Tibial artery (tissue), 4 donors: ENCODE results near the gene TOMM6.

Source experiments
- DNase-seq, 2 donors: peaks; one replicate each; pipeline ENCODE4 v3.0.0-alpha.2; 2019
- H3K27ac ChIP-seq, 2 donors: fragments of 200-600 bp; sonication (generic) in 1 of 2; 1 replicate in 1 of 2; 2 replicates in 1 of 2; pipeline ENCODE4 v1.5.1; 2018 to 2019; ENCODE audit warnings: mild to moderate bottlenecking in 1 of 2
- H3K27me3 ChIP-seq, 2 donors: fragments of 200-600 bp; sonication (generic) in 1 of 2; one replicate each; pipeline versions ENCODE4 v1.5.1 to v1.6.0; 2016 to 2019
- H3K36me3 ChIP-seq, 3 donors: fragments of 200-600 bp; sonication (generic) in 2 of 3; one replicate each; pipeline ENCODE4 v1.5.1; 2016 to 2019; ENCODE audit warnings: mild to moderate bottlenecking in 2 of 3
- H3K4me1 ChIP-seq, 4 donors: fragments of 200-600 bp; sonication (generic) in 2 of 4; 1 replicate in 3 of 4; 2 replicates in 1 of 4; pipeline ENCODE4 v1.5.1; 2016 to 2019
- H3K4me3 ChIP-seq, 2 donors: fragments of 200-600 bp; sonication (generic) in 1 of 2; 1 replicate in 1 of 2; 2 replicates in 1 of 2; pipeline ENCODE4 v1.5.1; 2018 to 2019; ENCODE audit warnings: mild to moderate bottlenecking in 2 of 2
- H3K9me3 ChIP-seq, 3 donors: fragments of 200-600 bp; sonication (generic) in 1 of 3; one replicate each; pipeline ENCODE4 v1.5.1; 2016 to 2019
- CTCF ChIP-seq, 2 experiments: fragments of 200-600 bp in 1 of 2; fragments of 450-650 bp in 1 of 2; IDR thresholded peaks; one replicate each; pipeline ENCODE4 v1.5.1; 2017 to 2019; ENCODE audit warnings: antibody characterized with exemption in 2 of 2, mild to moderate bottlenecking in 1 of 2, moderate library complexity in 1 of 2
- intact Hi-C: fragments of 100-400 bp; cut with DNase I; formaldehyde crosslinking; loops from one replicate; pipeline ENCODE4 v1.15.0; 2023; ENCODE audit warnings: low total_unique reads

TOMM6 gene

GRCh38 chr6:41748542-41748941 is 39.0 kb upstream of the TOMM6 start:
- intact Hi-C loops, result no loop called here
- H3K9me3 ChIP-seq, result no peaks in the 10 kb centered on the region
- no peak overlapping the region for H3K27ac ChIP-seq
- H3K4me1 ChIP-seq, result no peaks in the 10 kb centered on the region
- no peak for TF ChIP-seq CTCF (IDR thresholded peaks at IDR 0.05)
- DNase-seq, result no peak
- no peaks in the 10 kb centered on the region for H3K27me3 ChIP-seq
- no peak overlapping the region for H3K4me3 ChIP-seq
- H3K36me3 ChIP-seq, result no peaks in the 10 kb centered on the region

GRCh38 chr6:41750374-41750773 is 37.1 kb upstream of the TOMM6 start:
- no peaks in the 10 kb centered on the region for H3K36me3 ChIP-seq
- no peak overlapping the region for H3K4me3 ChIP-seq
- intact Hi-C loops, result no loop called here
- no peaks in the 10 kb centered on the region for H3K27me3 ChIP-seq
- DNase-seq, result no peak
- H3K9me3 ChIP-seq, result no peaks in the 10 kb centered on the region
- no peak overlapping the region for H3K27ac ChIP-seq
- TF ChIP-seq CTCF (IDR thresholded peaks at IDR 0.05), result no peak
- H3K4me1 ChIP-seq, result no peaks in the 10 kb centered on the region

- Histone ChIP-seq H3K36me3 (no peaks in the 10 kb centered on the region), H3K4me3 (no peak overlapping the region), H3K4me1 (no peaks in the 10 kb centered on the region), H3K27ac (no peak overlapping the region), H3K9me3 (no peaks in the 10 kb centered on the region), H3K27me3 (no peaks in the 10 kb centered on the region)
- TF ChIP-seq CTCF (IDR thresholded peaks at IDR 0.05), result no peak
- no peak for DNase-seq
- intact Hi-C loops, result no loop called here
Measured at GRCh38 chr6:41755895-41756294, 31.6 kb upstream of the TOMM6 start.

GRCh38 chr6:41756354-41756753 is 31.1 kb upstream of the TOMM6 start:
- no peaks in the 10 kb centered on the region for H3K9me3 ChIP-seq
- H3K4me1 ChIP-seq, result no peaks in the 10 kb centered on the region
- no peaks in the 10 kb centered on the region for H3K27me3 ChIP-seq
- H3K36me3 ChIP-seq, result no peaks in the 10 kb centered on the region
- H3K4me3 ChIP-seq, result no peak overlapping the region
- H3K27ac ChIP-seq, result no peak overlapping the region
- DNase-seq, result no peak
- intact Hi-C loops, result no loop called here
- no peak for TF ChIP-seq CTCF (IDR thresholded peaks at IDR 0.05)

GRCh38 chr6:41757271-41757670 is 30.2 kb upstream of the TOMM6 start:
- H3K9me3 ChIP-seq, result no peaks in the 10 kb centered on the region
- no peaks in the 10 kb centered on the region for H3K4me1 ChIP-seq
- intact Hi-C loops, result no loop called here
- H3K27ac ChIP-seq, result no peak overlapping the region
- H3K4me3 ChIP-seq, result no peak overlapping the region
- no peak for TF ChIP-seq CTCF (IDR thresholded peaks at IDR 0.05)
- no peaks in the 10 kb centered on the region for H3K27me3 ChIP-seq
- no peaks in the 10 kb centered on the region for H3K36me3 ChIP-seq
- DNase-seq, result no peak

- Histone ChIP-seq H3K4me3 (no peak overlapping the region), H3K27me3 (no peaks in the 10 kb centered on the region), H3K9me3 (no peaks in the 10 kb centered on the region), H3K36me3 (no peaks in the 10 kb centered on the region), H3K27ac (no peak overlapping the region), H3K4me1 (no peaks in the 10 kb centered on the region)
- DNase-seq, result no peak
- no peak for TF ChIP-seq CTCF (IDR thresholded peaks at IDR 0.05)
- intact Hi-C loops, result no loop called here
Measured at GRCh38 chr6:41757931-41758640, 29.4 kb upstream of the TOMM6 start.
